ENCODE results near the gene SLC17A7.

DNA sequence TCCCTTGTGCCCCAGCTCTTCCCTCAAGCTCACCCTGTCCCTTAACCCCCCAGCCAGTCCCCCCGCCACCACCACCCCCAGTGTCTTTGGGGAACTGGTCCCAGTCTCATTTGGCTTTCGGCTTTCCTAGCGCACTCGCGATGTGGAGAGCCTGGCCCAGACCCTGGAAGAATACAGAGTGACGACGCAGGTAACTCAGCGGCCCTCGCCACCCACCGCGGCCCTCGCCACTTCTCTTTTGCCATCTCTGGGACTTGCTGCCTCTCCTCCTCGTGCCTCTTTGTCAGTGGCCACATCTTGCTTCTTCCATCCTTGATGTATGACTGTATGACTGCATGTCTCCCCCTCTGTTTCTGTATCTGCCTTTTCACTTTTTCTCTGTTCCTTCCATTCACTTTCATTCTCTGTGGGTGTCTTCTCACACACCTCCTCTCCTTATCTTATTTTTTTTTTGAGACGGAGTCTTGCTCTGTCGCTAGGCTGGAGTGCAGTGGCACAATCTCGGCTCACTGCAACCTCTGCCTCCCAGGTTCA, 33.8 kb downstream of the SLC17A7 start:
- TF ChIP-seq, protein P1, sequence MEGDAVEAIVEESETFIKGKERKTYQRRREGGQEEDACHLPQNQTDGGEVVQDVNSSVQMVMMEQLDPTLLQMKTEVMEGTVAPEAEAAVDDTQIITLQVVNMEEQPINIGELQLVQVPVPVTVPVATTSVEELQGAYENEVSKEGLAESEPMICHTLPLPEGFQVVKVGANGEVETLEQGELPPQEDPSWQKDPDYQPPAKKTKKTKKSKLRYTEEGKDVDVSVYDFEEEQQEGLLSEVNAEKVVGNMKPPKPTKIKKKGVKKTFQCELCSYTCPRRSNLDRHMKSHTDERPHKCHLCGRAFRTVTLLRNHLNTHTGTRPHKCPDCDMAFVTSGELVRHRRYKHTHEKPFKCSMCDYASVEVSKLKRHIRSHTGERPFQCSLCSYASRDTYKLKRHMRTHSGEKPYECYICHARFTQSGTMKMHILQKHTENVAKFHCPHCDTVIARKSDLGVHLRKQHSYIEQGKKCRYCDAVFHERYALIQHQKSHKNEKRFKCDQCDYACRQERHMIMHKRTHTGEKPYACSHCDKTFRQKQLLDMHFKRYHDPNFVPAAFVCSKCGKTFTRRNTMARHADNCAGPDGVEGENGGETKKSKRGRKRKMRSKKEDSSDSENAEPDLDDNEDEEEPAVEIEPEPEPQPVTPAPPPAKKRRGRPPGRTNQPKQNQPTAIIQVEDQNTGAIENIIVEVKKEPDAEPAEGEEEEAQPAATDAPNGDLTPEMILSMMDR (conservative IDR thresholded peaks at IDR 0.05) = no peak
- no peak for TF ChIP-seq ZFX (IDR thresholded peaks at IDR 0.05)

Data from C4-2B (cell line).